Muscle of back (tissue), 11 donors: ENCODE data around the gene RAMP1. TPM values are rescaled to one million over a fixed set of nuclear protein-coding genes. Genes with fewer than 3 reads are reported as not detected.

Source experiments
- DNase-seq, 3 donors: peaks; one replicate each; pipeline versions ENCODE4 v3.0.0 to v3.0.0-alpha.2; 2013
- polyA plus RNA-seq, 10 donors: library from polyadenylated mRNA; unstranded; fragments of 120-200 nt; gene quantifications; one replicate each; pipeline ENCODE4 v1.2.1, GENCODE V29; 2013; ENCODE audit not compliant: insufficient read length in 10 of 10

Gene RAMP1
- polyA plus RNA-seq, 10 donors: 30.0 to 61.6 (median 44.0) TPM

- no peak for DNase-seq
Measured at GRCh38 chr2:237892984-237893595, 33.7 kb downstream of the RAMP1 start.

DNA sequence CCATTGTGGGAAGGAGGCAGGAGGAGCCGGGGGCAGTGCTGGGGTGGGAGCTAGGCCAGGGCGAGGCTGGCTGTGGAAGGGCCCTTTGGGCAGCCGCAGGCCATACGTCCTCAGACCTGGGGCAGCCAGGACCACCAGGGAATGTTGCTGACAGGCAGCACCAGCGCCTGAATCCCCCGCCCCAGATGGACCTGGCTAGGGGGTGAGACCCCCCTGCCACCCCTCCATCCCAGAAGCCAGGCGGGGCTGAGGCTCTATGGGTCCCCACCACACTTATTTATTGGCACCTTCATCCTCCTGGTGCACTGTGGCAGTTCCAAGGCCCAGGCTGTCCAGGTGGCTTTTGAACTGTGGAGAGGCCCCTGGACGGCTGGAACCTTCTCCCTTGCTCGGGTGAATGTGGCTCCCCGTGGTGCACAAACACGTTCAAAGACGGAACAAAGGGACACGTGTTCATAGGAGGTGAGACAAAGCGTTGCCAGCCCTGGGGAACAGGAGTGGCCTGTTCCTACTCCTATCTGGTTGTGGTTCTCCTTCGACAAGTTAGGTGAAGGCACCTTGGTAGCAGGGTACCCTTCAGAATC lies 35.1 kb downstream of the RAMP1 start:
- no peak for DNase-seq

DNA sequence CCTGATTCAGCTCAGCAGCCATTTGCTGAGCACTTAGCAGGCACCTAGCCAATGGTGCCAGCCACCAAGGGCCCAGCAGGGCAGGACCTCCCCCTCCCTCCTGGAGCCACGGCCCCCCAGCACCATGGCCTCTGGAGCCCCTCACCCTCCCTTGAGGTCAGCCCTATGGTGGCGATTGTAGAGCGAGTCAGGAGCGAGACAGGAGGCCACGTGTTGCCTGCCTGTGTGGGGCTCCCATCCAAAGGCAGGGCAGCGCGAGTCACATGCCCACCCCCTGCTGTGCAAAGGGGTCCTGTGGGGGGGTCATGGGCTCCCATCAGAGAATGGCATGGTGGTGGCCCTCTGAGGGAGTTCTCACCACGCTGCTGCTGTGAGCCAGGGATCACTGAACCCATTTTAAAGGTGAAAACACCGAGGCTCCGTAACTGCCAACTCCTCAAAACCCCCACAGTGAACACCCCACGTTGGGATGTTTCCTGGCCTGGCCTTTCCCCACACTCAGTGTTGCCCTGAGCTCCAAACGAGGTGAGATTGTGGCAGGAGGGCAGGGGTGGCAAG lies 35.6 kb downstream of the RAMP1 start:
- DNase-seq: no peak

DNA sequence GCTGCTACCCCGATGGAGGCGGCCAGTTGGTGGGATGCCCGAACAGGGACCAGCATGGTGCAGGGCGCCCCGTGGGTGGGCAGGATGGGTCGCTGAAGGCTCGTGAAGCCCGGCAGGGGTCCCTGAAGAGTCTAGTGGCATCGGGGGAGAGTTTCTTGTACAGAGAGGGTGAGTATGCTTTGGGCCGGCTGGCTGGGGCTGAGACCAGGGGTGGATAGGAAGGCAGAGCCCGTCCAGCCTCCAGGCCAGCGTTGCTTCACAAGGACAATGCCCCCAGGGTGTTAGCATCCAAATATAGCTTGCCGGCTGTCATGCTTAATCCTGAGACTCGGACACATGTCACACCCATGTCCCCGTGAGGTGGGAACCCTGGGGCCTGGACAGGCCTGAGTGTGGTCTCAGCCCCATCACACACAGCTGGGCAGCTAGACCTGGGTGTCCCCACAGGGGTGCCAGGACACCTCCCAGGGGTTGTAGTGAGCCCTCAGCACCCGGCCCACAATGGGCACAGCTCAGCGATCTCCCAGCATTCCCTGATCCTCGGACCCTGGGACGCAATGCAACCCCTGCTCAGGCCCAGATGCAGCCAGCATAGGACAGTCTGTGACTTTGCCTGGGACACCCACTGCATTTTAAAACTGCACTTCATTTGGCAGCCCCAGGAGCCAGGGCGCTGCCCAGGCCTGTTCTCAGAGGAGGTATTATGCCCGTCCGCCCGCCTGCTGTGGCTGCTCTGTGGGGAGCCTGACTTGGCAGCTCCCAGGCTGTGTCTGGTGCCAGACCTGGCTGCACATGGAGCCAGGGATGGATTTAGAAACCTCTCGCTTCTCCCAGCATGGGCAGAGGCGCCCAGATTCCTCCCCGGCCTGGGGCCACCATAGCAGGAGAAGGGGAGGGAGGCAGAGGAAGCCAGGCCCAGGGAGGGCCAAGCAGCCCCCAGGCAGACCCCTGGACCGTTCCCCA lies 36.4 kb downstream of the RAMP1 start:
- peak in 2 of 3 donors; percentile 37 to 62 for DNase-seq

- no peak for DNase-seq
Measured at GRCh38 chr2:237896507-237896892, 37.1 kb downstream of the RAMP1 start.

- no peak for DNase-seq
Measured at GRCh38 chr2:237896956-237897355, 37.5 kb downstream of the RAMP1 start.

DNA sequence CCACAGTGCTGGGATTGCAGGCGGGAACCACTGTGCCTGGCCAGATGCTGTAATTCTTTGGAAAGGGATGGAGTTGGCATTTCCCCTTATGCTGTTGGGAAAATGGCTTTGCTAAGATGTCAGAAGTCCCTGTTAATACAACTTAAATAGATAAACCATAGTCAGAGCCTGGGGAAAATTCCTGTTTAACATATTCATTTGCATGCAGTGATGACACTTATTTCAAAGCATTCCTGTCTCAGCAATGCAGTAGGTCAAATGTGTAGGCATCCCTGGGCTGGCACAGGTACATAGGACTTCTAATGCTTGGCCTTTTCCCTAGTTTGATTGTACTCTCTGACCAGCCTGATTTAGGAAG lies 38.6 kb downstream of the RAMP1 start:
- no peak for DNase-seq

GRCh38 chr2:237900891-237901831 lies 41.7 kb downstream of the RAMP1 start:
- DNase-seq: no peak

- DNase-seq: no peak
Measured at GRCh38 chr2:237901932-237902850, 42.8 kb downstream of the RAMP1 start.

- peak; percentile 35 to 64 (median 41) for DNase-seq
Measured at GRCh38 chr2:237904831-237905599, 45.6 kb downstream of the RAMP1 start.

DNA sequence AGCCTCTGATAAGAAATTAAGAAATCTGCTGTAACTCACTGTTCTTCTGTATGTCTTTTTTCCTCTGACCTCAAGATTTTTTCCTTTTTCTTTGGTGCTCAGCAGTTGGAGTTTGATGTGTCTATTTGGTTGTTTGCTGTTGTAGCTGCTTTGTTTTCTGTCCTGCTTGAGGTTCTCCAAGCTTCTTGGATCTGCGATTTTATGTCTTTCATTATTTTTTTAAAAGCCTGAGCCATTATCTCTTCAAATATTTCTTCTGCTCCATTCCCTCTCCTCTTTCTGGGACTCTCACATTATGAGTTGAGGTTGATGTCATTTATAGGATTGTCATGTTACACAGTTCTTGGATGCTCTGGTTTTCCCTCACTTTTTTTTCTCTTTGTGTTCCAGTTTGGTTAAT lies 47.7 kb downstream of the RAMP1 start:
- no peak for DNase-seq

DNA sequence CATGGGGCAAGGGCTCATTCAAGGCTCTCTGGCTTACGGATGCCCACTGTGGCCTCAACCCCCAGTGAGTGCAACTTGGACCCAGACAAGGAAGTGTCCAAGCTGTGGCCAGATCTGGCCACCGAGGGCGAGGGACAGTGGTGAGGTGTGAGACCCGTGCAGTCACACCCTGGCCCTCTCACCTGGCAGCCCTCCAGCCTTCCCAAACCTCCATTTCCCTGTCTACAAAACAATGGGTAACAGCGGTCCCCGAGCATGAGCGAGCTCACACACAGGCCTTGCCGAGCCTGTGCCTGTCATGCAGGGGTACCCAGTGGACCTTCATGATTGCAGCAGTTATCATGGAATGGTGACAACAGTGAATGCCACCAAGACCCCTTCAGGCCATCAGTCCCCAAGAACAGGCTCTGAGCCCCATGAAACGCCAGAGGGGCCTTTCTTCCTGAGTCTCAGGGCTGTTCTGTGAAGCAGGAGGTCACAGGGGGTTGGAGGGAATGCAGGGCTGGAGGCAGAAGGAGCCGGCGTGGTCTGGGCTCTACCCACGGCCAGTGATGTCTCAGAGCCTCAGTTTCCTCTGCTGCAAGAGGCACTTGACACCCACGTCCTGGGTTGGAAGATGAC lies 49.8 kb downstream of the RAMP1 start:
- DNase-seq: no peak

DNA sequence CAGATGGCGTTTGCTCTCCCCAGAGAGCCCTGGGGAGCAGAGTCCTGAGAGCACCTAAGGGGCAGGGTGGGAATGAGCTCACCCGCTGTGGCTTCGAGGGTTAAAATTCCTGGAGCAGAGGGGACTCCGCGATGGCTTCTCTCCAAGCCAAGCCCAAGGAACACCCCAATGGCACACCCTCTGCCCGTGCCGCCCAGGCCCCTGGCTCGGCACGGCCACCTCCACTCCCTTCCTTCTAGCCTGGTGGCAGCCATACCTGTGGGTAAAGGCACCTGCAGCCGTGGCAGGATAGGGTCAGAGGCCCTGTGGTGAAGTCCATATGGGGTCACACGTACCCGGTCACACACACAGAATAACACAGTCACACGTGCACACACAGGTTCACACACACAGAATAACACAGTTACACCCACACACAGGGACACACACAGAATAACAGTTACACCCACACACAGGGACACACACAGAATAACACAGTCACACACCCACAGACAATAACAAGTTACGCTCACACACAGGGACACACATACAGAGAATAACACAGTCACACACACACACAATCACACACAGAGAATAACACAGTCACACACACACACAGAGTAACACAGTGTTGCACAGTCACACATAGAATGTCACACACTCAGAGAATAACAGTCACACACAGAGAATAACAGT lies 50.5 kb downstream of the RAMP1 start:
- DNase-seq: no peak

DNA sequence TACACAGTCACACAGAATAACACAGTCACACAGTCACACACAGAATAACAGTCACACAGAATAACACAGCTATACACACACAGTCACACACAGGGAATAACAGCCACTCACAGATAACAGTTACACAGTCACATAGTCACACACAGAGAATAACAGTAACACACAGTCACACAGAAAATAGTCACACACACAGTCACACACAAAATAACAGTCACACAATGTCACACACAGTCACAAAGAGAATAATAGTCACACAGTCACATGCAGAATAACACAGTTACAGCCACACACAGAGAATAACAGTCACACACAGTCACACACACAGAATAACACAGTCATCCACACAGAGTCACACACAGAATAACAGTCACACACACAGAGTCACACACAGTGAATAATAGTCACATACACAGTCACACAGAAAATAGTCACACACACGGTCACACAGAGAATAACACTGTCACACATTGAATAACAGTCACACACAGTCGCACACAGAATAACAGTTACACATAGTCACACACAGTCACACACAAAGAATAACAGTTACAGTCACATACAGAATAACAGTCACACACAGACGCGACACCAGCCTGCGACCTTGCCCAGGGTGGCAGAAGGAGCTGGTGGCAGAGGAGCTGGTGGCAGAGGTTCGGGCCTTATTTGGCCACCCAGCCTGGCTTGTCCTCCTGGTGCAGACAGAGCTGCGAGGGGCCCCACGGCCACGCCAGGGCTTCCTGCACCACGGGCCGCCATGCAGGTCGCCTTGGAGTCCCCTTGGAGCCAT lies 51.3 kb downstream of the RAMP1 start:
- DNase-seq: no peak

DNA sequence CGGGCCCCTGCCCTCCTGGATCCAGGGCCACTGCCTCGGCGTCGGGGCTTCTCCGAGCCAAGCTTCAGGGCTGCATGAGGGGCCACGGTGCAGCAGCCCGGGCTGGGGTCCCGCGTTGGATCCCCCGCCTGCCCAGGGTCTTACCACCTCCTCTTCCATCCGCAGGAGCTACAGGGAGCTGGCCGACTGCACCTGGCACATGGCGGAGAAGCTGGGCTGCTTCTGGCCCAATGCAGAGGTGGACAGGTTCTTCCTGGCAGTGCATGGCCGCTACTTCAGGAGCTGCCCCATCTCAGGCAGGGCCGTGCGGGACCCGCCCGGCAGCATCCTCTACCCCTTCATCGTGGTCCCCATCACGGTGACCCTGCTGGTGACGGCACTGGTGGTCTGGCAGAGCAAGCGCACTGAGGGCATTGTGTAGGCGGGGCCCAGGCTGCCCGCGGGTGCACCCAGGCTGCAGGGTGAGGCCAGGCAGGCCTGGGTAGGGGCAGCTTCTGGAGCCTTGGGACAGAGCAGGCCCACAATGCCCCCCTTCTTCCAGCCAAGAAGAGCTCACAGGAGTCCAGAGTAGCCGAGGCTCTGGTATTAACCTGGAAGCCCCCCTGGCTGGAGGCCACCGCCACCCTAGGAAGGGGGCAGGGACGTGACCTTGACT lies 52.1 kb downstream of the RAMP1 start:
- no peak for DNase-seq

GRCh38 chr2:237912271-237913192 lies 53.1 kb downstream of the RAMP1 start:
- no peak for DNase-seq
